Activated CD4-positive, alpha-beta T cell treated with anti-CD3 and anti-CD28 coated beads for 4 hours (primary cell): ENCODE results near the gene SNRNP40.
"Not testable (repeated sequence)": the region's sequence is repeated elsewhere in the genome, so short reads cannot be mapped to it uniquely, and the experiment has no call there.

Experiments used
- DNase-seq, 2 donors: peaks; one replicate each; pipeline ENCODE4 v3.0.0-alpha.2; 2020

The SNRNP40 gene

GRCh38 chr1:31296486-31297276 is at the start of gene SNRNP40, which contains the start of gene ZCCHC17:
Gene SNRNP40, minus strand, starts transcription at chr1:31296788. Its CDS starts 37 bp downstream, at chr1:31296751.
Gene ZCCHC17, plus strand, starts transcription at chr1:31297032. Its CDS starts 13,067 bp downstream, at chr1:31310099.
- peak; percentile 91 to 93 for DNase-seq

DNA sequence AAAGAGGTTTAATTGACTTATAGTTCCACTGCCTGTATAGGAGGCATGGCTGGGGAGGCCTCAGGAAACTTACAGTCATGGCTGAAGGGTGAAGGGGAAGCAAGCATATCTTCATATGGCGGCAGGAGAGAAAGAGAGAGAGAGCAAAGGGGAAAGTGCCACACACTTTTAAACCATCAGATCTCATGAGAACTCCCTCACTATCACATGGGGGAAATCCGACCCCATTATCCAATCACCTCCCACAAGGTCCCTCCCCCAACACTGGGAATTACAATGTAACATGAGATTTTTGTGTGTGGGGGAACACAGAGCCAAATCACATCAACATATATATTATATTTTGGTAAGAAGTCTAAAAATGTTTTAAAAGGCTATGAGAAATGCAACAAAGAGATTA is 49.0 kb upstream of the SNRNP40 start:
- DNase-seq: no peak

DNA sequence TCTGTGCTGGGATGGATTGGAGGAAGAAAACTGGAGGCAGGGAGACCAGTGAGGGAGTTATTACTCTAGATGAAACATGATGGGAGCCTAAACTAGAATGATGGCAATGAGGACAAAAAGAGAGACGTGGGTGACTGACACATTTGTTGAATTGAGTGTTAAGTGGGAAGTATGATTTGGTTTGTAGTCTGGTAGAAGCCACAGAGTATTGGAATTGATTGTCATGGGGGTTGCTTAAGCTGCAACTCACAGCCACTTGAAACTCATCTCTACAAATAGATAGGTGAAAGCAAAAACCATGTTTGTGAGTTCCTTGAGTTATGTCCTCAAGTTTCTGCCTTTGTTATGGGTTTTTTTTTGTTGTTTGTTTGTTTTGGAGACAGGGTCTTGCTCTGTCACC is 47.9 kb upstream of the SNRNP40 start:
- DNase-seq: no peak

GRCh38 chr1:31336687-31337467 is 40.3 kb upstream of the SNRNP40 start:
- DNase-seq: no peak

DNA sequence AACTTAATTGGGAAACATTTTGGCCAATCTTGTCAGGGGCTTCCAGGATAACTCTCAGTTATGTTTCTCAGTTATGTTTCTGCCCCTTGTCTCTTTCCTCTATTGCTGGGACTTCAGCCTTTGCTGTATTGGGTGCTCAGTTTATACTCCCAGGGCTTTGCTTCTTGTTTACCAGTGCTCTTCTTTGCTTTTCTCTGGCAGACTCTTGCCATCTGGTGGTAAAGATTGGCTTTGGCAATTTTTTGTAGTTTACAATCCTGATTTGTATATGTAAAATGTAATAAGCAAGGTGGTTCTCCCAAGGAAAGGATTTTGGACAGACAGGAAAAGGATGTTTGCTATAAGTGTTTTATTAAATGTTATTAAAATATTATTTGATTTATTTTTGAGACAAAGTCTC is 38.4 kb upstream of the SNRNP40 start:
- no peak for DNase-seq

GRCh38 chr1:31327381-31327780 is 30.8 kb upstream of the SNRNP40 start:
- DNase-seq: no peak

- no peak for DNase-seq
Measured at GRCh38 chr1:31326461-31326860, 29.9 kb upstream of the SNRNP40 start.

DNA sequence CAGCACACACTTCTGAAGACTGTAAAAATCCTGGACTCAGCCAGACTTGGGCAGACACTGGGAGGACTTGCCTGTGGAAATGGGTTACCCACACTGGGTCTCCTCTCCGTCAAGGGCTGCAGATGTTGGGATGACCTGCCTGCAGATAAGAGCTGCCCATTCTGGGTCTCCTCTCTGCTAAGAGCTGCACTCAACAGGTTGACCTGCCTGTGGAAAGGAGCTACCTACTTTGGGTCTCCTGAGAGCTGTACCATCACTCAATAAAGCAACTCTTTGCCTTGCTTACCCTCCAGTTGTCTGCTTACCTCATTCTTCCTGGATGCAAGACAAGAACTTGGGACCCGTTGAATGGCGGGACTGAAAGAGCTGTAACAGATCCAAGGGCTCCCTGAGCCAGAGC is 28.4 kb upstream of the SNRNP40 start:
- DNase-seq: no peak

DNA sequence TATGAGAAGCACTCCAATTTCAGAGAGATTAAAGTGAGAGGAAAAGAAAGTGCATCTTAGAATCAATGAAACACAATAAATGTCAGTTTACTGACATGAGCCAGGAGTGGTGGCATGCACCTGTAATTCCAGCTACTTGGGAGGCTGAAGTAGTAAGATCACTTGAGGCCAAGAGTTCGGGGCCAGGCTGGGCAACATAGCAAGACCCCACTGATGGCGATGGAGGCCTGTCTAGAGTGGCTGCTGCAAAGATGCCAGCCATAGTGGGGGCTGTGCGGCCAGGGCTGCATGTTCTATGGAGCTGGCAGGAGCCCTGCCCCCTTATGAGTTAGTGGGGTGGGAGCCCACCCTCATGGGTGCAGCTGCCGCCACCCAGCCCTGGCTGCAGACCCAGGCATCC is 27.5 kb upstream of the SNRNP40 start:
- DNase-seq: no peak

DNA sequence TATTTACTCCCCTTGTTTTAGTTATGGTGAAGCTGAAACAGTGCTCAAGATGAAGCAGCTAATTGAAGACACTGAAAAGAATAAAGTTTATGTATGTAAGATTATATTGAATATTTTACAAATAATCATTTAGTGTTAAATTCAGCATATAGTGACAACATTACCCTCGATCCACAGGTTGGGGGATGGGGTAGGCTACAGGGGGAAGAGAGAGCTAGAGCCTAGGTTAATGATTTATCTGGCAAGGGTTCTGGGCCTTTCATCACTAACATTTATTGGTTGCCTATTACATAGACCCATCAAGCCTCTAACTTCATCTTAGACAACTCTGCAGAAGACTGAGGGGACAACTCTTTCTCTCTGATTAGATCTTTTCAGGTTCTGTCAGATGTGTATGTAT is 21.6 kb upstream of the SNRNP40 start:
- no peak for DNase-seq

DNA sequence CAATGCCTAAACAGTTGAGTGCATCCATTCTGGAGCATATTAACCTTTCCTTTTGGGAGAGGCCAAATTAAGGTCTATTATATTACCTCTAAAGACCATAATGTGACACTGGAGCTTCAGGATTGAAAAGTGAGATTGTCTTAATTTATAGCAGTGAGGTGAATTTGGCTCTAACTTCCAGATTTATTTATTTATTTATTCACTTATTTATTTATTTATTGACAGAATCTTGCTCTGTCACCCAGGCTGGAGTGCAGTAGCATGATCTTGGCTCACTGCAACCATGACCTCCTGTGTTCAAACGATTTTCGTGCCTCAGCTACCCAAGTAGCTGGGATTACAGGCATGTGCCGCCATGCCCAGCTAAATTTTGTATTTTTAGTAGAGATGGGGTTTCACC is 19.3 kb upstream of the SNRNP40 start:
- no peak for DNase-seq

GRCh38 chr1:31310198-31310597 is 13.6 kb upstream of the SNRNP40 start:
- DNase-seq: no peak

GRCh38 chr1:31308036-31308435 is 11.4 kb upstream of the SNRNP40 start:
- no peak for DNase-seq

DNA sequence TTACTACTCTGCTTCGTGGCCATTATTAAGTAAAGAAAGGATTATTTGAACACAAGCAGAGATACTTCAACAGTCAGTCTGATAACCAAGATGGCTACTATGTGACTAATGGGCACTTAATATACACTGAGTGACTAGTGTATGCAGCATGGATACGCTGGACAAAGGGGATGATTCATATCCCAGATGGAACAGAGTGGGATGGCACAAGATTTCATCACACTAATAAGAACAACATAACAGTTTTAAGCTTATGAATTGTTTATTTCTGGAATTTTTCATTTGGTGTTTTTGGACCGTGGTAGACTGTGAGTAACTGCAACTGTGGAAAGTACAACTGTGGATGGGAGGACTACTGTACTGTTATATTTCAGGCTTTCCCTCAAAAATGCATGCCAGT is 9.7 kb upstream of the SNRNP40 start:
- DNase-seq: no peak

DNA sequence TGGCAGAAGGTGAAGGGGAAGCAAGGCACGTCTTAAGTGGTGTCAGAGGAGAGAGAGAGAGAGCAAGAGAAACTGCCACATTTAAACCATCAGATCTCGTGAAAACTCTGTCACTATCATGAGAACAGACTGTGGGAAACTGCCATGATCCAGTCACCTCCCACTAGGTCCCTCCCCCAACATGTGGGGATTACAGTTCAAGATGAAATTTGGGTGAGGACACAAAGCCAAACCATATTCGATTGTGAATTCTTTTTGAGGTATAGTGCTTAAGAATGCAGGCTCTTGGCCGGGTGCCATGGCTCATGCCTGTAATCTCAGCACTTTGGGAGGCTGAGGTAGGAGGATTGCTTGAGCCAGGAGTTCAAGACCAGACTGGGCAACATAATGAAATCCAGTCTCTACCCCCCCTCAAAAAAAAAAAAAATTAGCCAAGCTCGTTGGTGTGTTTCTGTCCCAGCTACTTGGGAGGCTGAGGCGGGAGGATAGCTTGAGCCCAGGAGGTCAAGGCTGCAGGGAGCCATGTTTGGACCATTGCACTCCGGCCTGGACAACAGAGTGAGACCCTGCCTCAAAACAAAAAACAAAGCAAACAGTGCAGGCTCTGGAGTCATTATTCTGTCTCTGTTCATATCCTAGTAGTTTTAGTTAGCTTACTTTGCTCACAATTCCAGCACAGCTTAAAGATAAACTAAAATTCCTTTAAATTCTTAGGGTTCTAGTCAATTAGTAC is 6.3 kb upstream of the SNRNP40 start:
- DNase-seq: no peak

DNA sequence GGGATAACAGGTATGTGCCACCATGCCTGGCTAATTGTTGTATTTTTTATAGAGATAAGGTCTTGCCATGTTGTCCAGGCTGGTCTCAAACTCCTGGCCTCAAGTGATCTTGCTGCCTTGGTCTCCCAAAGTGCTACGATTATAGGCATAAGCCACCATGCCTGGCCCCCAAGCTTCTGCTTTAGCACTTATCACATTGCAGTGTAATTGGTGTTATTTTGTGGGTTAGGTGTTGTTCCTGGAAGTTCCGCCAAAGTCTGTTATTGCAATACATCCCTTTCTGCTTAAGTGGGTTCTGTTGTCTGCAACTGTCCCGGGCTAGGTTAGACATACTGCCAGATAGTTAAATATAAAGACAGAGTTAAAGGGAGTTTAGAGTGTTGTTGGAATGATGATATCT is 3.6 kb upstream of the SNRNP40 start:
- DNase-seq: no peak

DNA sequence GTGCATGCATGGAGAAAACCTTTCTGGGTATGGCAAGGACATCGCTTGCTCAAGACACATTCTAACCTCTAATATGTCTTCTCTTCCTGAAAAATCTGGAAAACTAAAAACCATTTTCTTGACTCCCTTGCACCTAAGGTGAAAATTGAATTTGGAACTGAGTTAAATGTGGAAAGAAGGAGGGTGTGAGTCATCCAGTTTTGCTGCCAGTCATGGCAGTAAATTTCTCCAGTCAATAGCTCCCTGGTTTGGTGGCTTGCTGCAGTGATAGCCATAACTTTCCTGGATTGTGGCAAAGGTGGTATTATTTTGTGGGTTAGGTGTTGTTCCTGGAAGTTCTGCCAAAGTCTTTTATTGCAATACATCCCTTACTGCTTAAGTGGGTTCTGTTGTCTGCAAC is 2.8 kb upstream of the SNRNP40 start:
- no peak for DNase-seq

DNA sequence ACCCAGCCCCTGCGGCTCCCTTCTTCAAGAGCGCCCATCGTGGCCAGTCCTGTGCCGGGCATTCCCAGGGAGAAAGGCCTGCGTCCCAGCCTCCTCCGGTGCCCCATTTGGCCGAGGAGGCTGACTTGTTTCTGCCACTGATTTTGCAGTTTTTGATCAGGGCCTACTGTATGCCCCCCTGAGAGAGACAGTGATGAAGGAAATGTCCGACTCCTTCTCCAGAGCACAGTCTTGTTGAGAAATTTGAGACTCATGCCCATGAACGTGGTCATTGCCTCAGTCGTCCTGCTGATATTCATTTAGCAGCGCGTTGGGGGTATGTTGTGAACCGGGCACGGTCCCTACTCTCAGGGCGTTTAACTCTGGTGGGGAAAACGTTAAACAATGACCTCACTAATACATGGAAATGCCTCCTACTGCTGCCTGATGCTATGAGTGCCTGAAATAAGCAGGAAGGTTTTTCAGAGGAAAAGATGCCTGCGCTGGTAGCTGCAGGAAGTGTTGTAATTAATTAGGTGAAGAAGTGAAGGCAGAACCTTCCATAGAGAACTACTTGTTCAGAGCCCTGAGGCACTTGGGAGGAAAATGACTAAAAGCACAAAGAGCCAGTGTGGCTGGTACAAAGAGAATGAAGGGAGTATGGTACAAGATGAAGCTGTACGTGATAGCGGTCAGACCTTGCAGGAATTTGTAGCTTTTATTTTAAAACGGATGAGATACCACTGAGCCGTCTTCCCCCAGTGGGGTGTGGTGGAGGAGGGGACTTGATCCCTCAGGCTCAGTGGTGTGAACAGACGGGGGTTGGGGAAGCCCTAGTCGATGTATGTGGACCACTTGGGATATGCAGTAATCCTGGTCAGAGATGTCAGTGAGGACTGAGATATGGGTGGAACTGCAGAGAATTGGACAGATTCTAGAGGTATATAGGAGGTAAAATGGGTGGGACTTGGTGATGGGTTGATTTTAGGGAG is 974 bp upstream of the SNRNP40 start:
- no peak for DNase-seq

GRCh38 chr1:31295874-31296485 is 608 bp downstream of the SNRNP40 start:
- DNase-seq: no peak

- no peak for DNase-seq
Measured at GRCh38 chr1:31289021-31289420, 7.6 kb downstream of the SNRNP40 start.

GRCh38 chr1:31287791-31288190 is 8.8 kb downstream of the SNRNP40 start:
- not testable (repeated sequence) for DNase-seq

DNA sequence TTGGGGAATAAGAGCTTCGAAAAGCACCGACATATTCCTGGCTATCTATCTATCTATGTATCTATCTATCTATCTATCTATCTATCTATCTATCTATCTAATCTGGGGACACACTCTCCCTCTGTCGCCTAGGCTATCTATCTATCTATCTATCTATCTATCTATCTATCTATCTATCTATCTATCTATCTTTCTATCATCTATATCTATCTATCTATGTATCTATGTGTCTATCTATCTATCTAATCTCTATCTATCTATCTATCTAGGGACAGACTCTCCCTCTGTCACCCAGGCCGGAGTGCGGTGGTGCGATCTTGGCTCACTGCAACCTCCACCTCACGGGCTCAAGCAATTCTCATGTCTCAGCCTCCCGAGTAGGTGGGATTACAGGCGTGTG is 14.2 kb downstream of the SNRNP40 start:
- not testable (repeated sequence) for DNase-seq
